Type B pancreatic cell (in vitro differentiated cells): ENCODE measurements around the gene PAPPA. TPM values are rescaled to one million over a fixed set of nuclear protein-coding genes. Genes with fewer than 3 reads are reported as not detected.

Experiments
- DNase-seq: peaks from one replicate; pipeline ENCODE4 v3.0.0; 2021; ENCODE audit warnings: mixed read lengths; ENCODE audit not compliant: unreplicated experiment; ENCODE audit errors: extremely low spot score
- H3K27ac Mint-ChIP-seq: 2 replicates; pipeline ENCODE4 v1.8.0; 2021; ENCODE audit warnings: mild to moderate bottlenecking, mixed read lengths
- H3K27me3 Mint-ChIP-seq: 2 replicates; pipeline ENCODE4 v1.8.0; 2021; ENCODE audit warnings: mixed read lengths
- H3K36me3 Mint-ChIP-seq: 2 replicates; pipeline ENCODE4 v1.8.0; 2021; ENCODE audit warnings: mixed read lengths
- H3K4me1 Mint-ChIP-seq: one replicate; pipeline ENCODE4 v1.8.0; 2021; ENCODE audit warnings: mixed read lengths; ENCODE audit not compliant: unreplicated experiment
- H3K4me3 Mint-ChIP-seq: 2 replicates; pipeline ENCODE4 v1.8.0; 2021; ENCODE audit warnings: mild to moderate bottlenecking, mixed read lengths
- H3K9me3 Mint-ChIP-seq: 2 replicates; pipeline ENCODE4 v1.8.0; 2021; ENCODE audit warnings: mixed read lengths
- CTCF ChIP-seq: fragments of 200-600 bp; sonication (generic); conservative IDR thresholded peaks from 2 replicates; pipeline ENCODE4 v1.5.0; 2021; ENCODE audit warnings: antibody characterized with exemption, mild to moderate bottlenecking
- total RNA-seq: library from RNA; stranded (reverse); gene quantifications from 2 replicates; pipeline ENCODE4 v1.2.1, GENCODE V29; 2021; ENCODE audit warnings: low replicate concordance

Gene PAPPA
- total RNA-seq, 1 donor from 2014 or later, result 11.0 TPM

- no peaks in the 10 kb centered on the region for H3K9me3 Mint-ChIP-seq
- H3K36me3 Mint-ChIP-seq, result peaks cover 19% of the 10 kb centered on the region
- no peak overlapping the region for H3K27ac Mint-ChIP-seq
- H3K4me3 Mint-ChIP-seq, result peak overlapping the region; percentile 8
- no peak for DNase-seq
- no peak for TF ChIP-seq CTCF
- peaks cover 10% of the 10 kb centered on the region for H3K4me1 Mint-ChIP-seq
- H3K27me3 Mint-ChIP-seq, result peaks cover 4% of the 10 kb centered on the region
Observed at GRCh38 chr9:116223926-116224325, 70.3 kb downstream of the PAPPA start.

GRCh38 chr9:116230051-116230632 lies 76.6 kb downstream of the PAPPA start:
- H3K4me1 Mint-ChIP-seq, result peaks cover 8% of the 10 kb centered on the region
- H3K36me3 Mint-ChIP-seq, result peaks cover 18% of the 10 kb centered on the region
- no peaks in the 10 kb centered on the region for H3K9me3 Mint-ChIP-seq
- H3K27me3 Mint-ChIP-seq, result peaks cover 18% of the 10 kb centered on the region
- H3K4me3 Mint-ChIP-seq, result no peak overlapping the region
- TF ChIP-seq CTCF, result no peak
- DNase-seq, result no peak
- no peak overlapping the region for H3K27ac Mint-ChIP-seq

GRCh38 chr9:116232424-116233159 lies 79.0 kb downstream of the PAPPA start:
- no peak overlapping the region for H3K27ac Mint-ChIP-seq

GRCh38 chr9:116233160-116233530 lies 79.6 kb downstream of the PAPPA start:
- Mint-ChIP-seq H3K4me1 (peaks cover 12% of the 10 kb centered on the region), H3K27me3 (peaks cover 18% of the 10 kb centered on the region), H3K27ac (no peak overlapping the region), H3K4me3 (no peak overlapping the region), H3K9me3 (no peaks in the 10 kb centered on the region), H3K36me3 (peaks cover 16% of the 10 kb centered on the region)
- TF ChIP-seq CTCF, result no peak
- DNase-seq, result no peak

More at GRCh38 chr9:116232424-116233159, 79.0 kb downstream of the PAPPA start:
- no peaks in the 10 kb centered on the region for H3K9me3 Mint-ChIP-seq
- peaks cover 17% of the 10 kb centered on the region for H3K36me3 Mint-ChIP-seq
- H3K4me3 Mint-ChIP-seq, result no peak overlapping the region
- no peak for TF ChIP-seq CTCF
- DNase-seq, result no peak
- peaks cover 18% of the 10 kb centered on the region for H3K27me3 Mint-ChIP-seq
- H3K4me1 Mint-ChIP-seq, result peaks cover 13% of the 10 kb centered on the region

- Mint-ChIP-seq H3K4me3 (no peak overlapping the region), H3K9me3 (no peaks in the 10 kb centered on the region), H3K27me3 (peaks cover 18% of the 10 kb centered on the region), H3K4me1 (peaks cover 9% of the 10 kb centered on the region), H3K27ac (no peak overlapping the region), H3K36me3 (peaks cover 13% of the 10 kb centered on the region)
- no peak for DNase-seq
- TF ChIP-seq CTCF, result no peak
Observed at GRCh38 chr9:116234081-116234480, 80.5 kb downstream of the PAPPA start.
